ENCODE measurements around the gene CKS1B. TPM values are rescaled to one million over a fixed set of nuclear protein-coding genes. Genes with fewer than 3 reads are reported as not detected.

The CKS1B gene
- total RNA-seq (2014; rRNA removed; shearing (Covaris generic)): 299 and 303 TPM in 2 replicates

DNA sequence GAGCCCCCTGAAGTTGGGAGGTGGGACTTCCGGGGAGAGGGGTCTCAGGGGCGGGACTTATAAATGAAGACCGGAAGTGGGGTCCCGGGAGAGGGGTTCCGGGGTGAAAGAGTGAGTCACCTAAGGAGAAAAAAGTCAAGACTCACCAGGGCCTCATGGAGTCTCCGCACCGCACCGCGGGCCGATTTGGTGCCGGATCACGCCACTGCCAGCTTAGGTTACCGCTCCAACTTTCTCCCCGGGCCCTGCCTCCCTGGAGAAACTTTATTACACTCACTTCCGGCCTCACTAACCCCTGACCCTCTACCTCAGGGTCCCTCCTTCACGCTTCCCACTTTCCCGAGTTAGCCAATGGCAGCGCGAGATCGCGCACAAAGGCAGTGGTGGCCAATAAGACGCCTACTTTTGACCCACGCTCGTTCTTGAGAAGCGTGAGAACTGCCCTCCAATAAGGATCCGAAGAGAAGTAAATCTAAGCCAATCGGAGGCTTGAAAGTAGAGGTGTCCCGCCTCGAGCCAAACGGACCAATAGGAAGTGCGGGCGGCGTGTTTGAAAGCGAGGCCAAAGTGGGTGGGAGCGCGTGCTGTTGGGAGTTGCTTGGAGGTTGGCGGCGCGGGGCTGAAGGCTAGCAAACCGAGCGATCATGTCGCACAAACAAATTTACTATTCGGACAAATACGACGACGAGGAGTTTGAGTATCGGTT, at the start of gene CKS1B:
TSS of gene CKS1B (plus strand) at position 580 of the 706 bp plus-strand sequence. CDS start at position 645, 65 bp downstream.
- H3K4me1 ChIP-seq: peaks cover 18% of the 10 kb centered on the region
- H3K27me3 ChIP-seq: no peaks in the 10 kb centered on the region
- peak within 1 kb of the TSS; percentile 70 for H3K4me3 ChIP-seq
- peaks cover 12% of the 10 kb centered on the region; the same call in 1 of the 2 replicates for H3K36me3 ChIP-seq
- DNase-seq: peak; percentile 98 to 99
- H3K27ac ChIP-seq: peak within 1 kb of the TSS; percentile 95
- H3K9me3 ChIP-seq (replicated peaks): no peaks in the 10 kb centered on the region

- Histone ChIP-seq H3K4me3 (no peak overlapping the region), H3K36me3 (no peaks in the 10 kb centered on the region), H3K27ac (no peak overlapping the region), H3K27me3 (no peaks in the 10 kb centered on the region), H3K9me3 (replicated peaks) (no peaks in the 10 kb centered on the region), H3K4me1 (no peaks in the 10 kb centered on the region)
- no peak for DNase-seq
These were observed 48.9 kb upstream of the CKS1B start for GRCh38 chr1:154925335-154926170.

- H3K27me3 ChIP-seq: no peaks in the 10 kb centered on the region
- H3K27ac ChIP-seq: no peak overlapping the region
- H3K9me3 ChIP-seq (replicated peaks): no peaks in the 10 kb centered on the region
- no peak overlapping the region for H3K4me3 ChIP-seq
- no peaks in the 10 kb centered on the region for H3K36me3 ChIP-seq
- H3K4me1 ChIP-seq: no peaks in the 10 kb centered on the region
- DNase-seq: no peak
These were observed 48.3 kb upstream of the CKS1B start for GRCh38 chr1:154926201-154926600.

DNA sequence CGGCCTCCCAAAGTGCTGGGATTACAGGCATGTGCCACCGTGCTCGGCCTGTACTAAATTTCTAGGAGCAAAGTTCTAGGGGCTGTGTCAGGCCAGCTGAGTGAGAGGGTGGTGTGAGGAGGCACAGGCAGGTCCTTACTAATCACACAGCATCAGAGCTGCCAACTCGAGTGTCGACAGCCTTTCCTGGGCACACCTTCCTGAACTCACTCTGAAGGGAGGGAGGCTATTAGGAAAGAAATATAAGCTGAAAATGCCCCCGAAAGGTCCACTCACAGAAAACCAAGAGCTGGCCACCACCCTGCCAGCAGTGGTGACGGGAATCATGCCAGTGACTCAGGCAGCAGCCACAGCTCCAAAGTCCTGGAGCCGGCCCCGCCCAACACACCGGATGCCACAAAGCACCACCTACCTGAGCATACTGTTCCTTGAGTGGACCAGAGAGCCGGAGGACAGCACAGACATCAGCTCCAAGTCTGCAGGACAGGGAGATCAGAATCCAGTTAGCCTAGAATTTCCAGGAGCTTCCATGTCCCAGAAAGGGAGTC, 42.5 kb upstream of the CKS1B start:
- H3K4me1 ChIP-seq: no peaks in the 10 kb centered on the region
- no peaks in the 10 kb centered on the region for H3K36me3 ChIP-seq
- no peak overlapping the region for H3K27ac ChIP-seq
- no peaks in the 10 kb centered on the region for H3K27me3 ChIP-seq
- no peaks in the 10 kb centered on the region for H3K9me3 ChIP-seq (replicated peaks)
- no peak for DNase-seq
- no peak overlapping the region for H3K4me3 ChIP-seq

DNA sequence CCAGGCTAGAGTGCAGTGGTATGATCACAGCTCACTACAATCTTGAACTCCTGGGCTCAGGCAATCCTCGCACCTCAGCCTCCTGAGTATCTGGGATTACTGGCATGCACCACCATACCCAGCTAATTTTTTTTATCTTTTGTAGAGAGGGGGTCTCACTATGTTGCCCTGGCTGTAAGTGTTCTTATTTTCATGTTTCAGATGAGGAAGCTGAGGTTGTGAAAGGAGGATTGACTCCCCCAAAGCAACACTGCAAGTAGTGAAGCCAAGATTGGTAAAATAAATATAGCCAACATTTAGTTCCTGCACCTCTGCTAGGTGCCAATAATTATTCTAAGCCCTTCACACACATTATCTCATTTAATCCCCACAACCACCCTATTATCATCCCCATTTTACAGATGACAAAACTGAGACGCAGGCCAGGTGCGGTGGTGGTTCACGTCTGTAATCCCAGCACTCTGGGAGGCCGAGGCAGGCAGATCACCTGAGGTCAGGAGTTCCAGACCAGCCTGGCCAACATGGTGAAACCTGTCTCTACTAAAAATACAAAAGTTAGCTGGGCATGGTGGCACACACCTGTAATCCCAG, 40.0 kb upstream of the CKS1B start:
- no peak overlapping the region for H3K27ac ChIP-seq
- H3K4me1 ChIP-seq: no peaks in the 10 kb centered on the region
- DNase-seq: no peak
- no peaks in the 10 kb centered on the region for H3K27me3 ChIP-seq
- H3K36me3 ChIP-seq: no peaks in the 10 kb centered on the region
- H3K4me3 ChIP-seq: no peak overlapping the region
- no peaks in the 10 kb centered on the region for H3K9me3 ChIP-seq (replicated peaks)

DNA sequence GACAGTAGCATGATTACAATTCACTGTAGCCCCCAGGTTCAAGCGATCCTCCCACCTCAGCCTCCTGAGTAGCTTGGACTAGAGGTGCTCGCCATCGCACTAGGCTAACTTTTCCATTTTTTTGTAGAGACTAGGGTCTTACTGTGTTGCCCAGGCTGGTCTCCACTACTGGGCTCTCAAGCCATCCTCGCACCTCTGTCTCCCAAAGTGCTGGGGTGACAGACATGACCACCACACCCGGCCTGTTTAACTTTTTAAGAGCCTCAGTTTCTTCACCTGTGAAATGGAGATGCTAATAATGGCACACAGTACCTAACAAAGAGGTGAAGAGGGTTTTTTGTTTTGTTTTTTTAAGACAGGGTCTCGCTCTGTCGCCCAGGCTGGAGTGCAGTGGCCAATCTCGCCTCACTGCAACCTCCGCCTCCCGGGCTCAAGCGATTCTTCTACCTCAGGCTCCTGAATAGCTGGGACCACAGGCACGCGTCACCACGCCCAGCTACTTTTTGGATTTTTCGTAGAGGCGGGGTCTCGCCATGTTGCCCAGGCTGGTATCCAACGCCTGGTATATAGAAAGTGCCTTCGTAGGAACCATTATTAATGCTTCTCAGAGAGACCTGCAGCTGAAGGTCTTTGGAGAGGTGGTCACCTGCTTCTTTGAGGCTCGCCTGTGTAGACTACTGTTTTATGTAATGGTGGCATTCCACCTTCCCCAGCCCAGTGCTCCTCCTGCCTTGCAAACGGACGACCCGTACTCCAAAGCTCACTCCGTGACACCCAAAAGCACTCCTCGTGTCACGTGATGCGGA, 38.5 kb upstream of the CKS1B start:
- Histone ChIP-seq H3K9me3 (replicated peaks) (no peaks in the 10 kb centered on the region), H3K27ac (peak overlapping the region; percentile 93), H3K4me3 (peak overlapping the region; percentile 64), H3K27me3 (no peaks in the 10 kb centered on the region), H3K36me3 (no peaks in the 10 kb centered on the region), H3K4me1 (no peaks in the 10 kb centered on the region)
- no peak for DNase-seq

GRCh38 chr1:154936555-154937084, 37.9 kb upstream of the CKS1B start, which contains the start of gene PMVK:
PMVK (minus strand) TSS chr1:154936719; CDS start chr1:154936685, 34 bp downstream.
- Histone ChIP-seq H3K9me3 (replicated peaks) (no peaks in the 10 kb centered on the region), H3K4me3 (peak within 1 kb of the TSS; percentile 64), H3K27ac (peak within 1 kb of the TSS; percentile 93), H3K27me3 (no peaks in the 10 kb centered on the region), H3K4me1 (0 out of 2 replicates have a peak, but pooled peaks cover 3% of the 10 kb centered on the region), H3K36me3 (no peaks in the 10 kb centered on the region)
- DNase-seq: peak; percentile 93 to 94

- Histone ChIP-seq H3K36me3 (no peaks in the 10 kb centered on the region), H3K9me3 (replicated peaks) (no peaks in the 10 kb centered on the region), H3K4me1 (0 out of 2 replicates have a peak, but pooled peaks cover 3% of the 10 kb centered on the region), H3K4me3 (peak overlapping the region; percentile 64), H3K27me3 (no peaks in the 10 kb centered on the region), H3K27ac (peak overlapping the region; percentile 93)
- peak; percentile 83 to 88 for DNase-seq
These were observed 37.1 kb upstream of the CKS1B start for GRCh38 chr1:154937085-154937987.

DNA sequence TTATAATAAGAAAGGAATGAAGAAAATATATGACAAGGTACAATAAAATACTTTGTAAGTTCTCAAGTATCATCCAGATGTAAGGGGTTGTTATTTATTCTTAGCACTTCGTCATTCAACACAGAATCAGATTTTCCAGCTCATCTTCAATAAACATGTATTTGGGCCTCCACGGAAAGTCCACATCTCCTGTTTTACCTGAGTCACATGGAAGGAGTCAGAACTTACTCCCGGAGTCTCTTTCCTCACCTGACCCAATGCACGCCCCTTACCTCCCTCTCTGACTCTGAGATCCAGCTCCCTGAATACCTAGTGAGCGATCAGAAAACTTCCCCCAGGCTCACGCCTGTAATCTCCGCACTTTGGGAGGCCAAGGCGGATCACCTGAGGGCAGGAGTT, 36.5 kb upstream of the CKS1B start:
- H3K4me3 ChIP-seq: peak overlapping the region; percentile 64
- no peak overlapping the region; the same call in 1 of the 2 replicates for H3K27ac ChIP-seq

DNA sequence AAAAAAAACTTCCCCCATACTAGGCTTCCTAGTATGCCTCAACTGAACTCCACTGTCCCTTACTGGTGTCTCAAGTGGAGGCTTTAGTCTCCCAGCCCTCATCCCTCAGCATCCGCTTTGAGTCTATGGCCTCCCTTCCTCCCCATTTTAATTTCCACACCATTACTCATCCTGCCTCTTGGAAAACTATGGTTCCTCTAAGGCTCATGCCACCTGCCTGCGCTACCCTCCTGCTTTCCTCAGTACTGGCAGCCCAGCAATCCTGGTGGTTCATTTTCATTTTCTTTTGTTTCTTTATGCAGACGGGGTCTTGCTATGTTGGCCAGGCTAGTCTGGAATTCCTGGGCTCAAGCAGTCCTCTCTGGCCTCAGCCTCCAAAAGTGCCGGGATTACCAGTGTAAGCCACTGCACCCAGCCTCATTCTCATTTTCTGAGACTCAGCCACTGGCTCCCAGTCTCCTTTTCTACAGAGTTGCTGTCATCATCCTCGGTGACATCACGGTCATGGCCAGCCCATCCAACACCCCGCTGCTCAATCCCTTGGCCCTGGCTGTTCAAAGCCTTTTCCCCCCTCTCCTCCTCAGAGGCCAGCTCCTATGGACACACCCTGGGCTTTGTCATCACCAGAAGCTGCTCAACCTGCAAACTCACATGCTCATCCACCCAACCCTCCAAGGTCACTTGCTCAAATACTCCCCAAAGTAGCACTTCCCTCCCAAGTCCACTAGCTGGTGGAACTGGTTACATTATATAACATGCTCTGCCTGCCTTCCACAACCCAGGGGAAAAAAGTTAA, 35.7 kb upstream of the CKS1B start:
- no peaks in the 10 kb centered on the region for H3K9me3 ChIP-seq (replicated peaks)
- no peaks in the 10 kb centered on the region for H3K36me3 ChIP-seq
- H3K27me3 ChIP-seq: no peaks in the 10 kb centered on the region
- H3K4me1 ChIP-seq: peaks cover 7% of the 10 kb centered on the region
- no peak overlapping the region for H3K27ac ChIP-seq
- H3K4me3 ChIP-seq: no peak overlapping the region
- no peak for DNase-seq

More for the DNA sequence above, 36.5 kb upstream of the CKS1B start:
- no peak for DNase-seq
- peaks cover 3% of the 10 kb centered on the region; the same call in 1 of the 2 replicates for H3K4me1 ChIP-seq
- H3K9me3 ChIP-seq (replicated peaks): no peaks in the 10 kb centered on the region
- H3K36me3 ChIP-seq: no peaks in the 10 kb centered on the region
- H3K27me3 ChIP-seq: no peaks in the 10 kb centered on the region

DNA sequence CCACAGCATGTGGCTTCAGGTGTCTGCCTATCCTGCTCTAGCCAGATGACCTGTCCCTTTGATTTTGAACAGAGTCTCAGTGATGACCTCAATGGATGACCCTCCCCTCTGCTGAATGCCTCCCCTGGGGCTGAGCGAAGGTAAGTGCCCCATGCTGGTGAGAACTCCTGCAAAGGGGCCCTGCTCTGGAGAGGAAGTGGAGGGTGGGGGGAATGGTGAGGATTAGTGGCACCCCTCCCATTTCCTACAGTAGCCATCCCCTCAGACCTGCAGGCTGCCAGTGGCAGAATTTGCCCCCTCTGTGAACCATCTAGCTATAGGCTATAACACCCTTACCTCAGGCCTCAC, 34.3 kb upstream of the CKS1B start:
- Histone ChIP-seq H3K9me3 (replicated peaks) (no peaks in the 10 kb centered on the region), H3K27me3 (no peaks in the 10 kb centered on the region), H3K36me3 (peaks cover under 1% of the 10 kb centered on the region; the same call in 1 of the 2 replicates), H3K4me3 (no peak overlapping the region), H3K27ac (no peak overlapping the region), H3K4me1 (peaks cover 17% of the 10 kb centered on the region)
- no peak for DNase-seq

GRCh38 chr1:154940651-154941194, 33.8 kb upstream of the CKS1B start:
- H3K27me3 ChIP-seq: no peaks in the 10 kb centered on the region
- no peak overlapping the region for H3K27ac ChIP-seq
- no peaks in the 10 kb centered on the region for H3K9me3 ChIP-seq (replicated peaks)
- H3K36me3 ChIP-seq: peaks cover 3% of the 10 kb centered on the region; the same call in 1 of the 2 replicates
- H3K4me3 ChIP-seq: no peak overlapping the region
- peaks cover 17% of the 10 kb centered on the region for H3K4me1 ChIP-seq
- no peak for DNase-seq

All from SJCRH30 (cell line).